GM19467 (cell line): ENCODE results near the gene RHOB.
A peak's percentile ranks its signal among the peaks of the same experiment; 100 is the strongest.
"Not testable (repeated sequence)": the region's sequence is repeated elsewhere in the genome, so short reads cannot be mapped to it uniquely, and the experiment has no call there.

Experiments
- ATAC-seq: cut with Tn5 transposase; IDR thresholded peaks from one replicate; pipeline ENCODE4 v1.9.1; 2021; ENCODE audit warnings: mild to moderate bottlenecking, moderate library complexity; ENCODE audit not compliant: unreplicated experiment

The RHOB gene

DNA sequence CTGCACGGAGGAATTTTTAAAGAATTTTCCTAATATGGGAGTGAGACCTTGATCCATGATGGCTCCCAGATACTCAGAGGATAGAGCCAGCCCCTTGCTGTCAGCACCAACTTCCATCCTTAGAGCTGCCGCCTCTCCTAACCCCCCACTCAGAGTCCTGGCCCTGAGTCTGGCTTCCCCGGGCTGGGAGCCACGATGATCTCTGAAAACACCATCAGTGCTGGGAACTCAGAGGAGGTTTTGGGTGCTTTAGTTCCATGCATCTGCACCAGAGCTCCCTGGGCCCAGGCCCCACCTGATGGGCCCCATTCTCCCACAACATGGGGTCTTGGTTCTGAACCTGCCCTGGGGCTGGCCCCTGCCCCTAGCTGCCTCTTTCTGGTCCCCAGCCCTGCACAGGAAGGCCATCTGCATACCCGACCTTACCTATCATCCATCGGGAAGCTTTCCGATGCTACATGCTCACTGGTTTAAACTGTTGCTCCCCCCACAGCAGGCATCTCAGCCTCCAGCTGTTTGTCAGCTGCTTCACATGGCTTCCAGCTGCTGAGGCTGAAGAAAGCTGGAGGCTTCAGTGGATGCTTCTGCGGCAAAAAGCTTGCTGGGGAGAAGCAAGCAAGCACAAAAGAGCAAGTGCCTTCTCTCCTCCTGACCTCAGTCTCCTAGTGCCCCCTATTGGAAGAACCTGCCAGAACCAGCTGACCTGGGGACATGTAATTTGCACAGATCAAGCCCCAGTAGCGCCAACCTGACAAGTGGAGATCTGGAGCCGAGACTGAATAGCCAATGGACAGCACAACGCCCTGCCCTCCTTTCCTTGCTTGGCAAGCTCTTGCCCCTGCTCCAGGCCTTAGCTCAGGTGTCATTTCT lies 24.2 kb upstream of the RHOB start:
- no peak for ATAC-seq

DNA sequence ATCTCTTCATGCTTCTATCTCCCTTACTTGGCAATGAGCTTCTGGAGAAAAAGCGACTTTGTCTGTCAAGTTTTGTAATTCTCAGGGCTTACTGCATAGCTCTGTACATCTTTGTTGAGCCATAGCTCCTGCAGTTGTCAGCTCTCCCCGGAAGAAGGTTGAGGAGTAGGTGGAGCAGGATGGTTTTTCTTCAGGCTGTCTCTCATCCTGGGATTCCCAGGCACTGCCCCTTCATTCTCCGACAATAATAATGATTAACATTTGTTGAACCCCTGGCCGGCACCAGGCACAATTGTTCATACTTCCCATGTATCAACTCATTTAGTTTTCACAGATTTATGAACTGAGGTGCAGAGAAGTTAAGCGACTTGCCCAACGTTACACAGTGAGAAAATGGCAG lies 23.5 kb upstream of the RHOB start:
- ATAC-seq, result no peak

DNA sequence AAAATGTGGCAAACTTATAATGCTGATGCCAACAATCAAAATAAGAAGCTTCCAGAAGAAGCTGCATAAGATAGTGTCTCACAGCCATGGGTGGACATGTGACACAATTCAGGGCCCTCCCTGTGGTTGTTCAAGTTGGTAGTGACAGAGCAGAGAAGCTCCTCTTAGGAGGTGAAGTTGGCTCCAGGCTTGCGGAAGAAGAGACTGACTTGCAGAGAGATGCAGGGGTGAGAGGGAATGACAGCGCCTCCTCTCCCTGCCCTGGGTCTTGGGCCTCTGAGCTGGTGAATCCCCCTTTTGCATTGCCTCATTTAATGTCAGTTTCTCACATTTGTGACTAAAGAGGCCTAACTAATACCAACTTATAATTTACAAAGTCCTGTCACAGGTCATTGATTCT lies 23.0 kb upstream of the RHOB start:
- ATAC-seq, result no peak

DNA sequence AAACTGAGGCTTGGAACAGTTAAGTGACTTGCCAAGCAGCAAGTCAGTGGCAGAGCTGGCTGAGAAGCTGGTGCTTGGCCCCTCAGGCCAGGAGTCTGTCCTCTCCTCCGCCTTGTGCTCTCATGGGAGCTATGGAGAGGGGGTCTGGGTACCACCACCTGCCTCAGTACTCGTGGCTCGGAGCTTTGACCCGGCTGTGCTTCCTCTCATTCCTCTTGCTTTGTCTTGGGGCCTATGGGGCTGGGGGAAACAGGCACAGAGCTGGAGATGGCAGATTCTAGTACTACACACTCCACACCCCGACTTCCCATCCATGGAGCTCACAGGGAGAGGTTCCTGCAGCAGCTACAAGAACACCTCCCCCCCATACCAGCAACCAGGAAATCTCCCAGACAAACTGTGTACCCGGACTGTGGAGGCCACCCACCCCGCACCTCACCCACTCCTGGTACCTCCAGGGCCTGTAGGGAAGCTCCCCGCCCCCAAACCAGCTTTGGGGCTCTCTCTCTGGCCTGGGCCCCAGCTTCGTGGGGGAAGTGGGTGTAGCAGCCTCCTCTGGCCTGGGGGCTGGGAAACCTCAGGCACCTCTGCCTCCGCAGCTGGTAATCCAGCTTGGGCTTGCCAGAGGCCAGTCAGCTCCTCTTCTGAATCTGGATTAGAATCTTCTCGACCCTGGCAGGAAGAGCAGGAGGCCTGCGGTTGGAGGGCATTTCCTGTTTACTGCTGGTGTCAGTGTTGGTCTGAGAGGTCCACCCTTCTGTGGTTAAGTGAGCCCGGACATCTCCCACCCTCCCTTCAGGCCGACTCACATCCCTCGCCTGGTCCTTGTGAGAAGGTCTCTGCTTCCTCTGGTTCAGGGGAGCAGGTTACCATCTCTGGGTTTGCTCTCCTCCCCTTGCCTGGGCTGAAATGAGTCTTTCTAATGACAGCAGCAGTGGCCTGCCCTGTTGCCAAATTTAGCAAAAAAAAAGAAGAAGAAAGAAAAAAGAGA lies 22.3 kb upstream of the RHOB start:
- peak; percentile 74 for ATAC-seq

DNA sequence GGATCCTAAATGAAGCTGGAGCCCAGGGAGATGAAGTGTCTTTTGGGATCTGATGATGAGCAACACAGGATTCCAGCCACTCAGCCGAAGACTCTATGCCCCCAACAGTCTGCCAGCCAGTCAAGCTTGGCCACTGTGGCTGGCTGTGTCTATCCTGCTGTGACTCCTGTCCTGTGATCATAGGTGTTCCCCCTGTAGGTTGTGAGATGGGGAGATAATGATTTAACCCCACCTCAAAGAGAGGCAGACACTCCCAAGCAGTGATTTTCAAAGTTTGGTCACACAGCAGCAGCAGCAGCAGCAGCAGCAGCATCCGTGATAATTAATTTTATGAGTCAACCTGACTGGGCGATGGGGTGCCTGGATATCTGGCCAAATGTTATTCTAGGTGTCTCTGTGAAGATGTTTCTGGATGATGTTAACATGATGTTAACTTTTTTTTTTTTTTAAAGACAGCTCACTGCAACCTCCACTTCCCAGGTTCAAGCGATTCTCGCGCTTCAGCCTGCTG lies 21.4 kb upstream of the RHOB start:
- no peak for ATAC-seq

DNA sequence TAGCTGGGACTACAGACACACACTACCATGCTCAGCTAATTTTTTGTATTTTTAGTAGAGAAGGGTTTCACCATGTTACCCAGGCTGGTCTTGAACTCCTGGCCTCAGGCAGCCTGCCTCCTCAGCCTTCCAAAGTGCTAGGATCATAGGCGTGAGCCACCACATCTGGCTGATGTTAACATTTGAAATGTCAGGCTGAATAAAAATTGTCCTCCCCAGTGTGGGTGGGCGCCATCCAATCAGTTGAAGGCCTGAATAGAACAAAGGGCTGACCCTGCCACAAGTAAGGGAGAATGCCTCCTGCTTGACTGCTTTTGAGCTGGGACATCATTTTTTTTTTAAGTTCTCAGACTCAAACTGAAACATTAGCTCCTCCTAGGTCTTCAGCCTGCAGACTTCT lies 21.0 kb upstream of the RHOB start:
- ATAC-seq, result no peak

DNA sequence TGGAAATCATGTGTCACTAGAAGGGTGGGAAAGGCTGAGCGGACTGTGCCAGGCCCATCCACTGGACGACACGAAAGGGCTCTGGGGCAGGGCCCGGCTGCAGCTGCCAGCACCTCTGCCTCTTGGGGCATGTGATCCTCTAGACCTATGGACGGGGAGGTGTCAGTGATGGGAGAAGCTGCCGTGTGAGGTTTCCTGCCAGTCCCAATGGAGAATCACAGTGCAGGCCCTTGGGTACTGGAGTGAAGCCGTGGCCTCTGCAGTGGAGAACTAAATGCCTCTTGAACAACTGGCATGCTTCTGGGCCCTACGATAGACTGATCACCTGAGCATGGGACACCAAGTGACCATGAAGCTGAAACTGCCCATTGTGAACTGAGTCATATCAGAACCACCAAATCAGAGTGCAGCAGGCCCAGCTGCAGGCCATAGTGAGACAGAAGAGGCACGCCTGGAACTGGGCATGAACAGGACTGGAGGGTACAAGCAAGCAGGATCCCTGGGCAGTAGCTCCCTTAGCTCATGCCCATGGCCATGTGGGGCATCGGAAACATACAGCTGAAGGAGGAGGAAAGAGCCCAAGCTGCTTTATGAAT lies 18.8 kb upstream of the RHOB start:
- ATAC-seq, result no peak

DNA sequence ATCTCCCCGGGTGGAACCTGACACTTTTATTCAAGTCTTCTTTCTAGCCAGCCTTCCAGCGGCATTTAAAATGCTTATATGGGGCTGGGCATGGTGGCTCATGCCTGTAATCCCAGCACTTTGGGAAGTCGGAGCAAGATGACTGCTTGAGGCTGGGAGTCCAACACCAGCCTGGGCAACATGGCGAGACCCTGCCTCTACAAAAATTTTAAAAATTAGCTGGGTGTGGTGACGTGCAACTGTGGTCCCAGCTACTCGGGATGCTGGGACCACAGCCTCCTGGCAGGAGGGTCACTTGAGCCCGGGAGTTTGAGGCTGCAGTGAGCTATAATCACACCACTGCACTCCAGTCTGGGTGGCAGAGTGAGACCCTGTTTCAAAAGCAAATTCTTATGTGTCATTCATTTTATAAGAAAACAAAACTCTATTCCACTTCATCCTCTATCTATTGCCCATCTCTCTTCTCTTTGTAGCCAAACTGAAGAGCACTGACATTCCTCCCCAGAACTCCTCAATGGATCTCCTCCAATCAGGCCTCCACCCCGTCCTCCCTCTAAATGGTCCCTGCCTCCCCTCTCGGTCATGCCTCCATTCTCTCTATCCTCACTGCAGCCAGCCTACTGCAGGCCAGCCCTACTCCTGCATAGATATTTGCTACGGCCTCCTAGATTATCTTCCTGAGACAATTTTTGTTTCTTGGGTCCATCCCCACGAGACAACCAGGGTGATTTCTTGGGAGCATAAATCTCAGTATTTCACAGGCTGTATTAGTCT lies 18.0 kb upstream of the RHOB start:
- ATAC-seq, result no peak

DNA sequence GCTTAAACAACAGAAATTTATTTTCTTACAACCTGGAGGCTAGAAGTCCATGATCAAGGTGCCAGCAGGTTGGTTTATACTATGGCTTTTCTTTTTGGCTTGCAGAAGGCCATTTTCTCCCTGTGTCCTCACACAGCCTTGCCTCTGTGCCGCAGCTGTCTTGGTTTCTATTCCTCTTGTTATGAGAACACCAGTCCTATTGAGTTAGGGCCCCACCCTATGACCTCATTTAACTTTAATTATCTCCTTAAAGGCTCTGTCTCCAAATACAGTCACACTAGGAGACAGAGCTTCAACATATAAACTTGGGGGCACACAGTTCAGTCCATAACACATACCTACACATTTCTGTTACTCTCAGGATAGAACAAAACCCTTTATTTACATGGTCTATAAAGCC lies 17.3 kb upstream of the RHOB start:
- ATAC-seq, result peak; percentile 58

DNA sequence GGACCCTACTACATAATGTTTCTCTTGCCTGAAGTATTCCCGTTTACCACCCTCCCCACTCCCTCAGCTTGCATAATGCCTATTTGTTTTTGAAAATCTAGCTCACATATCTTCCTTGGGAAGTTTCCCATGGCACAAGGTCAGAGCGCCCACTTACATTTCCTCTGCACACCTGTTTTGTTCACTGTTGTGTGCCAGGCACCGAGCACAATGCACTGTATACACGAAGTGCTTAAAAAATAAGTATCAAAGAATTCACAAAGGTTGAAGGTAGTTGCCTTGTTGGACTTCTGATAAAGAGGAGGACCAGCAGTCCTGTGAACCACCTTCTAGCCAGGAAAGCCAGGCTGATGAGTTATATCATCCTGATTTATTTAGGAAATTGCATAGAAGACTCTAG lies 16.8 kb upstream of the RHOB start:
- no peak for ATAC-seq

DNA sequence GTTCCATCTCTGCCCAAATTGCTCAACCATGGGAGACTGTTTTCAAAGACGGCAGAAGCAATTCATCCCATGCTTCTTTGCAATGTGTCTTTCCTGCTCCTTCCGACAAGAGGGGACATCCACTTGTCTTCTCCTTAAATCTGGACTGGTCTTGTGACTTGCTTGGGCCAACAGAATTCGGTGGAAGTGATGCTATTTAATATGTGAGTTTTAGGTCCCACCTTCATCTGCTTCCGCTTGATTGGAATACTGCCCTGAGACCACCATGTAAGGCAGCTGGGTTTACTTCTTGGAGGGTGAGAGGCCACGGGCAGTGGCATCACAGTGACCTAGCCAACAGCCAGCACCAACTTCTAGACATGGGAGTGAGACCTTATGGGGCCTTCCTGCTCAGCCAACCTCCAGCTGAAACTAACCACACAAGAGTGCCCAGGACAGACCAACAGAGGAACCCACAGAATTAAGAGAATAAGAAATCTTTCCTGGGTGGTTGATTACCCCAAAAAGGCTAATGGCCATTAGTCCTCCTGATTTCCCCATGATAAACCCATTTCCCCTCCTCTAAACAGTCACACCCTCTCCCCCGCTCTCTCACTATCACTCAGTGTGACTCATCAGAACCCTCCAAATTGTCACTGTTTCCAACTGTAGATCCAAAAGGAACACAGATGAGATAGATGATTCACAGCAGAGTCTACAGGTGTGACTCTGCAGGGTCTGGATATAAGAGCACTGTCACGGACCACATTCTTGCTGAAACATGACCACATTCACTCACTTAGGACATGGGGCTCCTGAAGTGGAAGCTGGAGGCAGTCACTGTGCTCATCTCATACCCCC lies 16.2 kb upstream of the RHOB start:
- no peak for ATAC-seq

DNA sequence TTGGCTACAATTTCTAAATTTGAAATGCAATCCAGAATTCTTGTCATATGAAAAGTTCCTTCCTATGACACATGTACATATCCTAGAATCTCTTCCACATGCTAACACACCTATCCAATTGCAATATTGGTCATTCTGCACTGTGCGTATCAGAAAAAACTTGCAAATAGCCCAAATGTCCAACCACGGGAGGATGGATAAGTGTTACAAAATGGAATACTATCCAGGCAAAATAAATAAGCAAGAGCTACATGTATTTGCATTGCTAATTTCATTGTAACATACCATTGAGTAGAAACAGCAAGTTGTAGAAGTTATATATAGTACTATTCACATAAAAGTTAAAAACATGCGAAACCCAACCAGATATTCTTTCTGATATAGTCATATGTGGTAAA lies 15.6 kb upstream of the RHOB start:
- ATAC-seq, result no peak

DNA sequence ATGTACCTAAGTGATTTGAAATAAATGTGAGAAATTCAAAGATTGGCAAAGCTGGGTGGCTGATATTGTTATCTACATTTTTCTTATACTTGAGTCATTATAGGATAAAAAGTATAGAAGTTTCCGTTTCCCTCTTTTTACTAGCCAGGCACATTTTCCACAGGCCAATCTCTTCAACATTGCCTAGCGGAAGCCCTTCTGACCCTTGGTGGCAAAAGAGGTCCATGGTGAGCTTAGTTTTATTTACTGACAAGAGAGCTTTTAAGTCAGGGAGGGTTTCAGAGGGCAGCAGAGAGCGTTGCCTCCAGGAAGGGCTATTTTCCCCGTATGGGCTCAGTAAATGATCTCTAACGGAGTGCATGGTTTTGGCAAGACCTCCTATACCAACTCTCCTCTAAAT lies 15.1 kb upstream of the RHOB start:
- no peak for ATAC-seq

DNA sequence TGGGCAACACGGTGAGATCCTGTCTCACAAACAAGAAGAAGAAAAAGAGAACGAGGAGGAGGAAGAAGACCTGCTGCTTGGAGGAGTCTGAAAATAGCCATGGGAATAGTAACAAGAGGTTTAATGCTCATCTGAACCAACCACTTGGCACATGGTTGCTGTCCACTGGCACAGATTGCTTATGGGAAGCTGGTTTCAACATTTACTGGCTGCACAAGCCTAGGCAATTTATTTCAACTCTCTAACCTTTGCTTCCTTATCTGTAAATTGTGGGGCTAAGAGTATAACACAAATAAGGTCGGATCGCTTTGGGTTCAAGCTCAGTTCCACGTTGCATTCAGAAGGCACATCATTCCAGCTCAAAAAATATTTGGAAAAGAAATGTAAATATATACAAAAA lies 14.2 kb upstream of the RHOB start:
- ATAC-seq, result no peak

DNA sequence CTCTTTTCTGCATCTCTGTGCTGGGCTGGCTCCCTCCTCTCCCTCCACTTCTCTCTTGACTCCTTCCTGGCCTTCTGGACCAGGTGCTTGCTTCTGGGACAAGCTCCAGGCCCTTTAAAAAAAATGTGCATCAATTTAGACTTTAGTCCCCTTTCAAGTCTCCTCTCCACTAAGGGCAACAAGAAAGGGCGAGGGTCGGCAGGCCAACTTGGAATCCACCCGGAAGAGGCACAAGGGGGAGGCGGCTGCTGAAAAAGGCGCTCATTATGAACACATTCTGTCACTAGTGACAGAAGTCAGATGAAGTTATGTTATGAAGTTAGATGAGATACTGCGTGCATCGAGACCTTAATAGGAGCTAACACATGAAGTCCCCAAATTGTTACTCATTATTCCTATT lies 13.6 kb upstream of the RHOB start:
- ATAC-seq, result no peak

DNA sequence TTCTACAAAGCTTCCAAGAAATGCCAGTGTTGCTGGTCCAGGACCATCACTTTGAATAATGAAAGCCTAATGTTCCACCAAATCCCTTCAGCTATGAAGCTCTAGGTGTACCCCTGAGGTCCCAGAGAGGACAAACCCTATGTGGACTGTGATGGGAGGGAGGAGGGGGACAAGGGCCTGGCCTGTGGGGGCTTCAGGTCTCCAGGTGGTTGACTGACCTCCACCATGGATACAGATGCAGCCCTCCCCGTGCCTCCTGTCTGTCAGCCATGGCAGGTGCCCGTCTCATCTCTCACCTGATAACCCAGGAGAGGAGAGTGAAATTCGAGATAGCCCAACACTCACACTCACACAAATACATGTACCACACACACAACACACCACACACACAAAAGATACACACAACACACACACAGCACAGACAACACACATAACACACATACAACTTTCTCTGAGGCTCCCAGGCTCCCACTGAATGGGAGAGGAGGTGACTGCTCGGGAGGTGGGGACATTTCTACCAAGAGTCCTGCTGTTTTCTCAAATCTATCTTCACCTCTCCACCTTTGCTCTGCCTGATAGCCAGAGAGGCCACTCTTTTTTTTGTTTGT lies 12.8 kb upstream of the RHOB start:
- no peak for ATAC-seq

DNA sequence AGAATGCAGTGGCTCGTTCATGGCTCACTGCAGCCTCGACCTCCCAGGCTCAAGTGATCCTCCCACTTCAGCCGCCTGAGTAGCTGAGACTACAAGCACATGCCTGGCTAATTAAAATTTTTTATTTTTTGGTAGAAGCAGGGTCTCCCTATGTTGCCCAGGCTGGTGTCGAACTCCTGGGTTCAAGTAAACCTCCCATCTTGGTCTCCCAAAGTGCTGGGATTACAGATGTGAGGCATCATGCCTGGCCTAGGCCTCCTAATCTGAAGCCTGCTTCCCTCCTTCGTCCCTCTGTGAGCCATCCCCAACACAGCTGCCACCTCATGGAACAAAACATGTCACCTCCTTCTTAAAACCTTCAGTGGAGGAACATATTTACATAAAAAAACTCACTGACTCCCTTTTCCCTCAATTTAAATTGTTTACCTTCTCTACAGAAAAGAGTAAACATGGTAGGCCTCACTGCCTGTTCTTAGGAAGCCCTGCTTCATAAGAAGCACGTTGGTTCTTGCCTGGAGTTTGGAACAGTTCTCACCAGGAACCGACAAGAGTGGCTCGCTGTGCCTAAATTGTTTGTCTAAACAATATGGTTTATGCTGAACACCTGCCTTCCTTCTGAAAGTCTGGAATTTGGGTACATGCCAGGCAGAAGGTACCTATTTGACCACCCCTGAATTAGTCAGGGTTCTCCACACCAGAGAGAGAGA lies 12.1 kb upstream of the RHOB start:
- ATAC-seq, result no peak

DNA sequence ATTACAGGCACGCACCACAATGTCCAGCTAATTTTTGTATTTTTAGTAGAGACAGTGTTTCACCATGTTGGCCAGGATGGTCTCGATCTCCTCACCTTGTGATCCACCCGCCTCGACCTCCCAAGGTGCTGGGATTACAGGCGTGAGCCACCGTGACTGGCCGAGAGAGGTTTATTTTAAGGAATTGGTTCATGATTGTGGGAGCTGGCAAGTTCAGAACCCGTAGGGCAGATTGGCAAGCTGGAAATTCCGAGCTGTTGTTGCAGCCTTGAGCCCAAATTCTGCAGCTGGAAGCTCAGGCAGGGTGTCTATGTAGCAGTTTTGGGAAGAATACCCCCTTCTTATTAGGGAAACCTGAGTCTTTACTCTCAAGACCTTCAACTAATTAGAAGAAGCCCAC lies 11.4 kb upstream of the RHOB start:
- ATAC-seq, result not testable (repeated sequence)
